ENCODE measurements around the gene ADAMTS9.

GRCh38 chr3:64621275-64621674, 66.5 kb downstream of the ADAMTS9 start:
- TF ChIP-seq ZNF704 (CRISPR knock-in tag; IDR thresholded peaks at IDR 0.05; ENCODE audit: borderline replicate concordance) (no peak), POLR2AphosphoS5 (IDR thresholded peaks at IDR 0.05; ENCODE audit: low read depth, low read length) (no peak), CTCF (CRISPR knock-in tag; IDR thresholded peaks at IDR 0.05) (no peak), ELF4 (CRISPR knock-in tag; IDR thresholded peaks at IDR 0.05; ENCODE audit: borderline replicate concordance) (no peak), ZNF839 (CRISPR knock-in tag; IDR thresholded peaks at IDR 0.05; ENCODE audit: borderline replicate concordance) (no peak)
